AG09309 (cell line): Measurements from ENCODE around the gene HSBP1.

ENCODE experiments used
- DNase-seq: peaks from one replicate; pipeline ENCODE4 v3.0.0-alpha.2; 2010; ENCODE audit warnings: low read depth
- H3K4me3 ChIP-seq: 2 replicates; pipeline ENCODE4 v1.5.1; 2011; ENCODE audit warnings: mild to moderate bottlenecking, low read depth, low read length, moderate library complexity; ENCODE audit not compliant: control insufficient read depth
- CTCF ChIP-seq: IDR thresholded peaks from 2 replicates; pipeline ENCODE4 v1.5.1; 2011; ENCODE audit warnings: mild to moderate bottlenecking, low read depth, low read length, inconsistent platforms; ENCODE audit not compliant: insufficient read depth, control insufficient read depth; ENCODE audit errors: missing control alignments

HSBP1 gene

GRCh38 chr16:83808573-83809014, 816 bp downstream of the HSBP1 start:
- no peak for DNase-seq
- no peak for TF ChIP-seq CTCF
- peak overlapping the region; percentile 95 for H3K4me3 ChIP-seq

- H3K4me3 ChIP-seq: peak overlapping the region; percentile 95
- no peak for TF ChIP-seq CTCF
- no peak for DNase-seq
Observed at GRCh38 chr16:83809092-83809491, 1.3 kb downstream of the HSBP1 start.

GRCh38 chr16:83810901-83811300, 3.1 kb downstream of the HSBP1 start:
- TF ChIP-seq CTCF: no peak
- DNase-seq: peak; percentile 17
- H3K4me3 ChIP-seq: no peak overlapping the region

GRCh38 chr16:83813823-83814658, 6.3 kb downstream of the HSBP1 start:
- peak; percentile 53 for DNase-seq
- H3K4me3 ChIP-seq: no peak overlapping the region
- no peak for TF ChIP-seq CTCF

GRCh38 chr16:83814659-83814985, 6.8 kb downstream of the HSBP1 start:
- no peak overlapping the region for H3K4me3 ChIP-seq
- DNase-seq: no peak
- TF ChIP-seq CTCF: no peak

GRCh38 chr16:83817022-83817421, 9.2 kb downstream of the HSBP1 start:
- no peak overlapping the region for H3K4me3 ChIP-seq
- DNase-seq: no peak
- TF ChIP-seq CTCF: no peak
